ENCODE data around the gene SSBP4.
"Not testable (repeated sequence)": the region's sequence is repeated elsewhere in the genome, so short reads cannot be mapped to it uniquely, and the experiment has no call there.

The SSBP4 gene

DNA sequence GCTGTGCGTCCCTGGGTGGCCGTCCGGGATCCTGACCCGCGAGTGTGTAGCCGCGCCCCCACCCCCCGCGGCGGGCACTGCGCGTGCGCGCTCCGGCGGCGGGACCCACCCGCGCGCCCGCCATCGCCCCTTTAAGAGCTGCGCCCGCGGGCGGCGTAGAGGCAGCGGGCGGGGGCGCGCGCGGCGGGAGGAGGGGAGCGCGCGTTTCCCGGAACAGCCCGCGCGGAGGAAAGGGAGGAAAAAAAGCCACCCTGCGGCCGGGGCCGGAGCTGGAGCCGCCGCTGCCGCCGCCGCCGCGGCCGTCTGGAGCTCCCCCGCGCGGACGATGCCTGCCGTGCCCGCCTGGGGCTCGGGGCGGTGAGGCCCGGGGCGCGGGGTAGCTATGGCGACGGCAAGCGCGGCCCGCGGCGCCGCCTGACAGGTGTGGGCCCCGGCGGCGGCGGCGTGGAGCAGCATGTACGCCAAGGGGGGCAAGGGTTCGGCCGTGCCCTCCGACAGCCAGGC lies at the start of gene SSBP4:
Gene SSBP4, plus strand, starts transcription at position 204 of the 504 bp plus-strand sequence. Its CDS starts 251 bp downstream, at position 455.
- DNase-seq: peak; percentile 50

DNA sequence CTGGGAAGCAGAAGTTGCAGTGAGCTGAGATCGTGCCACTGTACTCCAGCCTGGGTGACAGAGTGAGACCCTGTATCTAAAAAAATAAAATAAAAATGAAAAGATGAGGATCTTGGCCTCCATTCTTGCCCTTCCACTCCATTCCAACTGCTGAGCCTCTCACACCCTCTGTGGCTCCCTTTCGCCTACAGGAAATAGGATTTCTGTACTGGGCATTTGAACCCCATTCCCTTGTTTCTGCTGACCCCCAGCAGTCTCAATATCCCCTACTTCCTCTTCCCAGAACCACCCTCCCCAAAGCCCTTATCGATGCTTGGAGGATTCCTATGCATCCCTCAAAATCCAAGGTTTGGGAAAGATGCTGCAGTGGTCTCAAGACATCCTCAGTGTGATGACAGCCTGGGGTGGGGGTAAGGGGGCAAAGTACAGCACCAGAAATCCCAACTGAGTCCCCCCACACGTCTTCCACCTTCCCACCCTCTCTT lies 45.7 kb upstream of the SSBP4 start:
- no peak for DNase-seq

DNA sequence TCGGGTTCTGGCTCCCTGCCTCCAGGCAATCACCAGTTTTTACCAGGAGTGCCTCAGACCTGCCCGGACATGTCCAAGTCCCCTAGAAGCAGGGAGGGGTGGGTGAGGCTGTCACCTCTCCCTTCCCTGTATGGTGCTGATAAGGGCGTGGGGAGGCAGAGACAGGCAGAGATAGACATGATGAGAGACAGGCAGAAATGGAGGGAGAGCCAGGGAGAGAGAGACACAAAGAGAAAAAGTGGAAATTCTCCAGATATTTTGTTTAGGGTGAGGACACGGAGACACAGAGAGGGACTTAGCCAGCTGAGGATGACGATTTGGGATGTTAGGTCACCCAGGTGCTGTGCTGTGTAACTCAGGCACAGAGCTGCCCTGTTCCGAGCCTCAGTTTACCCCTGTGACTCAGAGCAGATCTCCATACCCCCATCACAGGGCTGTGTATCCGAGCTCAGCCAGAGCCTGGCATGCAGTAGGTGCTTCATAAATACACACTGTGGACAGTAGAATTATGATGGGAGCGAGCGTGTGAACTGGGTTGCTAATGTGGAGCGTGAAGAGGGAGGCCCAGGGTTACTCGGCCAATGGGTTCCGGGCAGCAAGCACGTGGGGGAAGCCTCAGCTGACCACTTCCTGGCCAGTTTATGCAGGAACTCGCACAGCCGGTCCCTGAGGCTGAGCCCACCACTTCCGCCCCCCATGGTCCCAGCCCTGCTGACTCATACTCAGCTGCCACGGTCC lies 45.1 kb upstream of the SSBP4 start:
- peak; percentile 69 for DNase-seq

DNA sequence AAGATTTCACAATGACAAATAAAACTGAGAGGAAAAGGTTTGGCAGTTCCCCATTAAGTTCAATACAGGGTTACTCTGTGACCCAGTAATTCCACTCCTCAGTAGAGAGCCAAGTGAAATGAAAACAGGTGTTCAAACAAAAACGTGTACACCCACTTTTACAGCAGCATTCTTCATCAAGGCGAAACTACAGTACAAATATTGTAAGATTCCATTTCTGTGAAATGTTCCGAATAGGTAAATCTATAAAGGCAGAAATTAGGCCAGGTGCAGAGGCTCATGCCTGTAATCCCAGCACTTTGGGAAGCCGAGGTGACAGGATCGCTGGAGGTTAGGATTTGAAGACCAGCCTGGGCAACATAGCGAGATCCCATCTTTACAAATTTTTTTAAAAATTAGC lies 42.2 kb upstream of the SSBP4 start:
- peak; percentile 24 for DNase-seq

DNA sequence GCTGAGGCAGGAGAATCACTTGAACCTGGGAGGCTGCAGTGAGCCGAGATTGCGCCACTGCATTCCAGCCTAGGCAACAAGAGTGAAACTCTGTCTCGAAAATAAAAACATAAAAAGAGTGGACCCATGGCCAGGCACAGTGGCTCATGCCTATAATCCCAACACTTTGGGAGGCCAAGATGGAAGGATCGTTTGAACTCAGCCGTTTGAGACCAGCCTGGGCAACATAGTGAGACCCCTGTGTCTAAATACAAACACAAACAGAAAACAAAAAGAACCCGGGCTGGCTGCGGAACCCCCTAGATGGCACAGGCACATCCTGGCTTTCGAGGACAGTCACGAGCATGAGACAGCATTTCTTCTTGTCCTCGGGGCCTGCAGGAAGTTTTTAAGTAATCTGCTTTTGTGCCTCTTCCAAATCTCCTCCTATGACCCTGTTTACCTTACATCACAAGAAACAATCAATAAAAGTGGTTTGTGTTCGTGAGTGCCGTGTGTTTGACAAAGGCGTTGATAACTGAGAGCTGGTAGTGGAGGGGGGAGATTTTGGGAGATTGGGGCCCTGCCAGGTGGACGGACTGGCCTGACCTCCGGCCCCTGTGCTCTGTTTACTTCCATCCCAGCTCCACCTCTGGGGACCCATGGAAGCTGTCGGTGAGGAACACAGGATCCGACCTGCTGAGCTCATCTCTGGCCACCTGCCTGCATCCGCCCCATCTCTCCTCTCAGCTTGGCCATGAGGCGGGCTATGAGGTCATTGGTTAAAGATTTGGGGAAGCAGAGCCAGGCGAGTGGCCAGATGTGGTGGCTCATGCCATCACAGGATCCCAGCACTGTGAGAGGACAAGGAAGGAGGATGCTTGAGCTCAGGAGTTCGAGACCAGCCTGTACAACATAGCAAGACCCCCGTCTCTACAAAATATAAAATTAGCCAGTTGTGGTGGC lies 39.1 kb upstream of the SSBP4 start:
- no peak for DNase-seq

DNA sequence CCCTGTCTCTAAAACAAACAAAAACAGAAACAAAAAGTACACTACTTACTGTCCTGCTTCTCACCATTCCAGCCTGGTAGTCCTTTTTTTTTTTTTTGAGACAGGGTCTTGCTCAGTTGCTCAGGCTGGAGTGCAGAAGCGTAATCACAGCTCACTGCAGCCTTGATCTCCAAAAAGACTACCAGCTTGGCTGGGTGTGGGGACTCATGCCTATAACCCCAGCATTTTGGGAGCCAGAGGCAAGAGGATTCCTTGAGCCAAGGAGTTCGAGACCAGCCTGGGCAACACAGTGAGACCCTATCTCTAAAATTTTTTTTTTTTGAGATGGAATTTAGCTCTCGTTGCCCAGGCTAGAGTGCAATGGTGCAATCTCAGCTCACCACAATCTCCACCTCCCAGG lies 38.4 kb upstream of the SSBP4 start:
- no peak for DNase-seq

DNA sequence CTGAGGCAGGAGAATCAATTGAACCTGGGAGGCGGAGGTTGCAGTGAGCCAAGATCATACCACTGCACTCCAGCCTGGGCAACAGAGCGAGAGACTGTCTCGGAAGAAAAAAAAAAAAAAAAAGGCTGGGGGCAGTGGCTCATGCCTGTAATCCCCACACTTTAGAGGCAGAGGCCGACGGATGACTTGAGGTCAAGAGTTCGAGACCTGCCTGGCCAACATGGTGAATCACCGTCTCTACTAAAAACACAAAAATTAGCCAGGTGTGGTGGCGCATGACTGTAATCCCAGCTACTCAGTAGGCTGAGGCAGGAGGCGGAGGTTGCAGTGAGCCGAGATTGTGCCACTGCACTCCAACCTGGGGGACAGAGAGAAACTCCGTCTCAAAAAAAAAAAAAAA lies 35.6 kb upstream of the SSBP4 start:
- DNase-seq: not testable (repeated sequence)

DNA sequence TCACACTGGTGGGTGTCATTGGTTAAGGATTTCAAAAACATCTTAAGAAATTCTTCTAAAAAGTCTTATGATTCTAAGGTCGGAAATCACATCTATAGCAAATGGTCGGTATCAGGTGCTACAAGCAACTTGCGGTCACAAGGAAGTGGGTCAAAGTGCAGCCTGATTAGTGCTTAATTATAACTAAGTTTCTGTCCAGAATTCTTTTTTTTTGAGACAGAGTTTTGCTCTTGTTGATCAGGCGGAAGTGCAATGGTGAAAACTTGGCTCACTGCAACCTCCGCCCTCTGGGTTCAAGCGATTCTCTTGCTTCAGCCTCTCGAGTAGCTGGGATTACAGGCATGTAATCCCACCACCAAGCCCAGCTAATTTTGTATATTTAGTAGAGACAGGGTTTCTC lies 34.4 kb upstream of the SSBP4 start:
- no peak for DNase-seq

DNA sequence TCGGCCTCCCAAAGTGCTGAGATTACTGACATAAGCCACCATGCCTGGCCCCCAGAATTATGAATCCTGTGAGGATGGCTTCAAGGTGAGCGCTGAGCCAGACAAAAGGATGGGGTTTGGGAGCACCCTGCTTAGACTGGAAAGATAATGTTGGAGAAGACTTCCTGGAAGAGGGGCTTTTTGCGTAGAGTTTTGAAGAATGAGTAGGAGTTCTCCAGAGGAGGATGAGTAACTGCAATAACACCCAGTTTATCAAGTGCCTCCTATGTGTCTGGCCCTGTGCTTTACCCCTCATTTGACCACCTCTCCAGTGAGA lies 33.9 kb upstream of the SSBP4 start:
- DNase-seq: no peak

DNA sequence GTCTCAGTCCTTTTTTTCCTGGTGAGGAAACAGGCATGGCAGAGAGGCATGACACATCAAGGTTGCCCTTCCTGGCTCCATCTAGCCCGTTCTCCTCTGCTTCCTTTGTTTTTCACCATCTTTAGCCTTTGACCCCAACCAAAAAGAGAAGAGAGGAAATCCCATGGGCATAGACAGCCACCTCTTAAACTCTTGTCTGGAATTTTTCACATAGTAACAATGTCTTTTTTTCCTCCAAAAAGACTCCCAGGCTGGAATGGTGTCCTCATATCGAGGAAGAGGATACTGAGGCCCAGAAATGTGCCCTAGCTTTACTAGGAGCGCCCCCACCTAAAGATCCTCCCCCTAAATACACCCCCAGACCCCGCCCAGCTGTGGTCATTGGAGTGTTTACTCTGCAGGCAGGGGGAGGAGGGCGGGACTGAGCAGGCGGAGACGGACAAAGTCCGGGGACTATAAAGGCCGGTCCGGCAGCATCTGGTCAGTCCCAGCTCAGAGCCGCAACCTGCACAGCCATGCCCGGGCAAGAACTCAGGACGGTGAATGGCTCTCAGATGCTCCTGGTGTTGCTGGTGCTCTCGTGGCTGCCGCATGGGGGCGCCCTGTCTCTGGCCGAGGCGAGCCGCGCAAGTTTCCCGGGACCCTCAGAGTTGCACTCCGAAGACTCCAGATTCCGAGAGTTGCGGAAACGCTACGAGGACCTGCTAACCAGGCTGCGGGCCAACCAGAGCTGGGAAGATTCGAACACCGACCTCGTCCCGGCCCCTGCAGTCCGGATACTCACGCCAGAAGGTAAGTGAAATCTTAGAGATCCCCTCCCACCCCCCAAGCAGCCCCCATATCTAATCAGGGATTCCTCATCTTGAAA lies 33.3 kb upstream of the SSBP4 start, which contains the start of gene GDF15:
Gene GDF15, plus strand, starts transcription at position 484 of the 868 bp plus-strand sequence. Its CDS starts 32 bp downstream, at position 516.
- DNase-seq: no peak

DNA sequence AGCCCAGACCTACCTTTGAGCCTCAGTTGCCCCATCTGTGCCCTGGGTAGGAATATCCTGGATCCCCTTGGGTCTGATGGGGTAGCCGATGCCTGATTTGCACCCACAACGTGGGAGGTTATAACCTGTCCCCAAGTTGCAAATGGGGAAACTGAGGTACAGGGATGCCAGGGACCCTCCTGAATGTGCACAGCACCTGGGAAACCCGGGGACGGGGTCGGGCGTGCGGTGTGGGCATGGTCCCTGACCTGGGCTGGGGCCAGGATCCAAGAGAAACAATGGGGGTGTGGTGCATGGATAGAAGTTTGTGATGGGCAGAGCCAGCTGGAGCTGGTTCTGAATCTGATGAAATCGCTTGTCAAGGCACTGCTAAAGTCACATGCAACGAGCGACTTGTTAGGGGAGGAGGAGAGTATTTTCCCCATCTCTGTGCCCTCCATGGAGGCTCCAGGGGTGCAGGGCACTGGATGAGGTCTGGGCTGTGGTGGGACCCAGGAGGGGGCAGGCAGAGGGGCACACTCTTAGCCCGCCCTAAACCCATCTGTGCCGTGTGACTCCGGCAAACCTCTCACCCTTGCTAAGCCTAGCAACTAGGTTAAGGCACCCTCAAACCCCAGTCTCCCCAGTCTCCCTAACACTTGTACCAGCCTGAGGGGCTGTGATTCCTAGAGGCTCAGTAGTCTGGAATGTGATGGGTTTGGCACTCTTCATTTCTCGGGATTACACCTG lies 32.5 kb upstream of the SSBP4 start:
- DNase-seq: no peak

DNA sequence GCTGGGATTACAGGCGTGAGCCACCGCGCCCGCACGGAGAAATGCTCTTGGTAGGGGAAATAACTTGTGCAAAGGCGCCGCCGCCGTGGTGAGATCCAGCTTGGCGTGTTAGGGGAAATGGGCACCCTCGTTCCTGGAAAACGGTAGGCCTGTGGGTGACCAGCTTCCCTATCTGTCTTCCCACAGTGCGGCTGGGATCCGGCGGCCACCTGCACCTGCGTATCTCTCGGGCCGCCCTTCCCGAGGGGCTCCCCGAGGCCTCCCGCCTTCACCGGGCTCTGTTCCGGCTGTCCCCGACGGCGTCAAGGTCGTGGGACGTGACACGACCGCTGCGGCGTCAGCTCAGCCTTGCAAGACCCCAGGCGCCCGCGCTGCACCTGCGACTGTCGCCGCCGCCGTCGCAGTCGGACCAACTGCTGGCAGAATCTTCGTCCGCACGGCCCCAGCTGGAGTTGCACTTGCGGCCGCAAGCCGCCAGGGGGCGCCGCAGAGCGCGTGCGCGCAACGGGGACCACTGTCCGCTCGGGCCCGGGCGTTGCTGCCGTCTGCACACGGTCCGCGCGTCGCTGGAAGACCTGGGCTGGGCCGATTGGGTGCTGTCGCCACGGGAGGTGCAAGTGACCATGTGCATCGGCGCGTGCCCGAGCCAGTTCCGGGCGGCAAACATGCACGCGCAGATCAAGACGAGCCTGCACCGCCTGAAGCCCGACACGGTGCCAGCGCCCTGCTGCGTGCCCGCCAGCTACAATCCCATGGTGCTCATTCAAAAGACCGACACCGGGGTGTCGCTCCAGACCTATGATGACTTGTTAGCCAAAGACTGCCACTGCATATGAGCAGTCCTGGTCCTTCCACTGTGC lies 30.9 kb upstream of the SSBP4 start:
- DNase-seq: peak; percentile 84

DNA sequence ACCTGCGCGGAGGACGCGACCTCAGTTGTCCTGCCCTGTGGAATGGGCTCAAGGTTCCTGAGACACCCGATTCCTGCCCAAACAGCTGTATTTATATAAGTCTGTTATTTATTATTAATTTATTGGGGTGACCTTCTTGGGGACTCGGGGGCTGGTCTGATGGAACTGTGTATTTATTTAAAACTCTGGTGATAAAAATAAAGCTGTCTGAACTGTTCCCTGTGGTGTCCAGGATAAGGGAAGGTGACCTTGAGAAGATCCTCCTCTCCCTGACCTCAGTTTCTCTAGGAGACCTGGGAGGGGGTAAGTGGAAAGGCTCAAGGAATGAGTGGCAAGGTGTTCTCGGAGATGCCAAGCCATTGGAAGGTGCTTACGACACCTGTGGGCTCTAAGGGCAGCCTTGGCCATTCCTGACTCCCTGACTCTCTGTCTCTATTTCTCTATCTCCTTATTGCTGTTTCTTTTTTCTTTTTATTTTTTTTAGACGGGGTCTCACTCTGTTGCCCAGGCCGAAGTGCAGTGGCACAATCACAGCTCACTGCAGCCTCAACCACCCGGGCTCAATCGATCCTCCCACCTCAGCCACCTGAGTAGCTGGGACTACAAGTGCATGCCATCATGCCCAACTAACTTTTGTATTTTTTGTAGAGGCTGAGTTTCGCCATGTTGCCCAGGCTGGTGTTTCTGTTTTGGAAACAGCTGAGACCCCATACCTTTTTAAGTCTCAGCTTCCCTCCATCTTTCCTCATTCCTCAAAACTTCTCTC lies 30.1 kb upstream of the SSBP4 start:
- DNase-seq: no peak

DNA sequence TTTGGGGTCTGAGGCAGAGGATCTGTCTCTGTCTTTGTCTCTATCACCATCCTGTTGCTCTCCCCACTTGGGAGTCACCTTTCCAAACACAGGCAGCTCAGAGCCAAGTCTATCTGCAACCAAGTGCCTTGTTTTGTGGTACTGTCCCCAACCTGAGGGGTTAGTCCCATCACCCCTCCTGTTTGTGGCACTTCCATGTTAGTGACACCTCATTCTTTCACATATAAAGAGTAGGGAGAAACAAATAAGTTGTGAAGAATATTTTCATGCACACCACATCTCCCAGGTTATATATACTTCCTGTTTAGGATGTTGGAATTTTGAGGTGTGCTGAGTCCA lies 29.5 kb upstream of the SSBP4 start:
- DNase-seq: no peak

DNA sequence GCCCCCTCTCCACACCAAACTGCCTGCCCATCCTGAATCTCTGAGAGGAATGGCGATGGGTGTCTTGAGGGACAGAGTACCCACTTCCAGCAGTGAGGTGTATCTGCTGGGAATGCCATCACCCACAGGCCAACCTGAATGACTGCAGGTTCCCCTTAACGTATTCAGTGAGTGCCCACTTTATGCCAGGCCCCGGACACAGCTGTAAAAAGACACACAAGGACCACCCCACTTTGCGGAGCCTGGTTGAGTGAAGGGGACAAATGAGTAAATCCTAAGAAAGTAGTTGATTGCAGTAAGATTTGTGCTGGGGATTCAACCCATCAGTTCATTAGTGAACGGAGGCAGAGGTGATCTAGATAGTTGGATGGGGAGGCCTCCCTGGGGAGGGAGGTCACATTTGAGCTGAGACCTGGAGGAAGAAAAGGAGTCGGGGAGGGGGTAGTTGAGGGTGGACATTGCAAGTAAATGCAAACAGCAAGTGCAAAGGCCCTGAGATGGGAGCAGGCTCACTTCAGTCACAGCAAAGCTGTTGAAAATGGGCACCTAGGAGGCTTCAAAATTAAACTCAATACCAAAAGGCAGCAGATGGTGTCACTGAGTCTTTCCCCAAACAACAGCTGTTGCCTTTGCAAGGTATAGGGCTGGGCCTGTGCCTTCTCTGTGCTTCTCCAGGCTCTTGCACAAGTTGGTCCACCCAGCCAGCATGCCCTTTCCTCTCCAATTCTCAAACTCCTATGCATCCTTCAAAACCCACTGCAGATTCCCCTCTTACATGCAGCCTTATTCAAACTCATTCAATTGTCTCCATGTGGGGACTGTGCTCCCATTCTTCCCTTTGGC lies 28.9 kb upstream of the SSBP4 start:
- DNase-seq: no peak

DNA sequence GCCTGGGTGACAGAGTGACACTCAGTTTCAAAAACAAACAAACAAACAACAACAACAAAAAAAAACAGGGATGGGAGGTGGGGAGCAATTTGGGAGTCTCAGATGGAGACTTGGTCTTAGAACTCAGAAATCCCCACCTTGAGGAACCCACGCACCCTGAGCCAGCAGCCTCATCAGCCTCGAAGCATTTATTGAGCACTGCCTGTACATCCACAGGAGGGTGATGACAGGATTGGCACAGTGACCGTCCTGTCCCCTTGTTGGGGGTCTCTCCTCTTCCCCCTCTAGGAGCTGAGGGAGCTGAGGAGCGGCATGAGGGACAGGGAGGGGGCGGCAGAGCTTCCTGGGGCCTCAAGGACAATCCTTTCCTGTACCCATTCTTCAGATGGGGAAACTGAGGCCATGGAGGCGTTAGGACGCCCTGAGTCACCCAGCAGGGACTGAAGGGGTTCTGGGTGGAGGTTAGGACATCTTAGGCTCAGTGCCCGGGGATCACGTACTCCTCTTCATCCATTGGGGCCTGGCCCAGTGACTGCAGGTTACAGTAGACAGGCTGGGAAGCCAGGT lies 27.6 kb upstream of the SSBP4 start:
- no peak for DNase-seq

DNA sequence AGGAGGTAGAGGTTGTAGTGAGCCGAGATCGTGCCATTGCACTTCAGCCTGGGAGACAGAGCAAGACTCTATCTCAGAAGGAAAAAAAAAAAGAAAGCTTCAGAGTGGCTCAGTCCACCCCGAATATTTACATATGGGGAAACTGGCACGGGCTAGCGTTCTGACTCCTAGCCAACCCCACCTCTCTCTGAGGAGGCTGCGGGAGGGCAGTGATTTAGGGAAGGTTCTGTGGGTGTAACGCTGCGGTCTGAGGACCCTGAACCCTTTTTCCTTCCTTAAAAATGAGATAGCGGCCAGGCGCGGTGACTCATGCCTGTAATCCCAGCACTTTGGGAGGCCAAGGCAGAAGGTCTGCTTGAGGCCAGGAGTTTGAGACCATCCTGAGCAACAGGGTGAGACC lies 26.8 kb upstream of the SSBP4 start:
- no peak for DNase-seq

DNA sequence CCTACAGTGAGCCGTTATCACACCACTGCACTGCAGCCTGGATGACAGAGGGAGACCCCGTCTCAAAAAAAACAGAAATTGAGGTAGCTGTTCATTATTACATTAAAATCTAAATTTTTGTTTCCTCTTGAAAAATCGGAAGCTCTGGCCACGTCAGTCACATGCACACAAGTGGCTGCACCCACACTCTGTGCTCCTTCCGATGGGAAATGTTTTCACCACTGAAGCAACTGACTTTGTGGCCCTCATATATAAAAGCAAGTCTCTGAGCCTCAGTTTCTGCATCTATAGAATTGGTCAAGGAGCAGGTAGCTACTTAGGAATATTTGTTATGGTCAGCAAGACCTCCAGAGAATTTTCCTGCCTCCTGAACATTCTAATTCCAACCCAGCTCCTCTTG lies 26.3 kb upstream of the SSBP4 start:
- DNase-seq: no peak

DNA sequence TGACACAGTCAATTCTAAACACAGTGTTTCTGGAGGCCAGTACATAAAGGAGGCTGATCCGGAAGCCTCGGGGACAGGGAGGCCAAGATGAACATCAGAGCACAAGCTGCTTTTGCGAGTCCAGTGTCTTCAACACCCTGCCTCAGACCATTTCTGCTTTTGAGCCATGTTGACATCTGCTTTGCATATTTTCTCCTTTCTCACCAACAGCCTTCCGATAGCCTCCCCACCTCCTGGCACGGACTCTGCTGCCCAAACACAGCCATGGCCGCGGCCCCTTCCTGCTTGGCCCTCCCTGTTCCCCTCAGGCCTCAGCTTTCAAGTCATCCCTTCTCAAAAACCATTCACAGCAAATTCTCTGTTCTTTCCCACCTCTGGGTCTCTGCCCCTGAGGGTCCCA lies 25.4 kb upstream of the SSBP4 start:
- no peak for DNase-seq
